Ecto neural progenitor cell (in vitro differentiated cells): ENCODE measurements around the gene NEK2.
"Not testable (repeated sequence)": the region's sequence is repeated elsewhere in the genome, so short reads cannot be mapped to it uniquely, and the experiment has no call there.

Experiments used
- DNase-seq: peaks from one replicate; pipeline ENCODE4 v3.0.0-alpha.2; 2018; ENCODE audit warnings: low spot score

The NEK2 gene

GRCh38 chr1:211632808-211633523 lies 42.5 kb downstream of the NEK2 start:
- DNase-seq, result no peak

- DNase-seq, result no peak
These were observed 43.2 kb downstream of the NEK2 start for GRCh38 chr1:211632117-211632807.

GRCh38 chr1:211631168-211631567 lies 44.3 kb downstream of the NEK2 start:
- DNase-seq, result no peak

DNA sequence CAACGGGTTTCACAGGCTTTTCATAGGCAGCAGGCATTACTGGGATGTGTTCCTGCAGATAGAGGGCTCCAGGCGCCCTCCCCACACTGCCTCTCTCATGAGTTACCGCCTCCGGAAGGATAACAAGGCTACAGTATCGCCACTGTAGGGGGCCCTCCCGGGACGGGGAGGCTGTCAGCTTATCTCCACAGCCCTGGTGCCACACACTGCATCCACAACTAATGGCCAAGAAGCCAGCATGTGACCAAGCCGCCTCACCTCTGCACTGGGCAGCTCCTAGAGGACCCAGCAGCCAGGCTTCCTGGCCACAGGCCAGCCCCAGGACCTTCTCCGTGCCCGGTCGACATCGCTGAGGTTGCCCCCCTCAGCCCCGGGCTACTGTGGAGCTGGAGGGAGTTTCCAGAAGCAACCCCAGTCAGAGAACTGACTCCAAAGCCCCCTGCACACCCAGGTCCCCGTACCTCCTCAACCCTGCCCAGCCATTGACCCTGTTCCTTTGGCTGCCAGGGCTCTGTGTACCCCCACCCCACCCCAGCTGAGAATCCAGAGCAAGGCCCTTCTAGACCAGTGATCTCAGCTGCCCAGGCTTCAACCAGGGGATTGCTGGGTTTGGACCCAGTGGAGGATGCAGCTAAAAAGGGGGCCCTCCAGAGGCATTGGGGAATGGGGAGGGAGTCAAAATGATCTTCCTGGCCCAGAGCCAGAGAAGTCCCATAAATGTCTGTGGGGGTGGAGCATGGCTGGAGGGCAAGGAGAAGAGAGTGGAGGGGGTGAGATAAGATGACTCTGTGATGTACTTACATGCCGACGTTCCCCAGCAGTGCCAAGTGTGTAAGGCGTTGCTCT lies 45.0 kb downstream of the NEK2 start:
- no peak for DNase-seq

DNA sequence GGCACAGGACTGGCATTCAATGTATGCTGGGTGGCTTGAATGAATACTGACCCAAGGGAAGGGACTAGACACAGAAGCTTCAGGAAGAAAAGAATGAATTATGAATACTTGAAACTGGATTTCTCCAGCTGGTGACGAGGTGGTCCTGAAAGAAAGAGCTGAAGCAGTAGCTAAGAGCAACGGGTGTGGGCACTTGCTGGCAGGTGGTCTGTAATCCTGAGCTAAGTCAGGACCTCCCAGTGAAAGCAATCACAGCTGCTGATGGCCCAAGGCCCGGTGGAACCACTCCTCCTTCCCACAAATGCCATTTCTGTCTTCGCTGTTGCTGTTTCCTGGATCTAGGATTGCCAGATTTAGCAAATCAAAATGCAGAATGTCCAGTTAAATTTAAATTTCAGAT lies 47.0 kb downstream of the NEK2 start:
- DNase-seq, result no peak

DNA sequence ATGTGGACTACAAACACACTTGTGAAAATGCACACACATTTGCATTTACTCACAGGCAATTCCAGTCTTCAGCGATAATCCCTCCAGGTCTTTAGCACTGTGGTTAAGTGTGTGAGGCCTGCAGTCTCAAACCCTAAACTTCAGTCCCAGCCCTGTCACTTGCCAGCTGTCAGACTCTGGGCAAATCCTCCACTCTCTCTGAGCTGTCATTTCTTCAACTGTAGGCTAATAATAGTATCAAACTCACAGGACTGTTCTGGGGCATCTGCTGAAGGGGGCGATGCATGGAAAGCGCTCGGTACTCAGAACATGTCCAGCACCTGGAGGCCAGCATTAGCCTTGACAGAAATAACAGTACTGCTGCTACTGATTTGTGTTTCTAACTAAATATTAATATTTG lies 48.2 kb downstream of the NEK2 start:
- no peak for DNase-seq

DNA sequence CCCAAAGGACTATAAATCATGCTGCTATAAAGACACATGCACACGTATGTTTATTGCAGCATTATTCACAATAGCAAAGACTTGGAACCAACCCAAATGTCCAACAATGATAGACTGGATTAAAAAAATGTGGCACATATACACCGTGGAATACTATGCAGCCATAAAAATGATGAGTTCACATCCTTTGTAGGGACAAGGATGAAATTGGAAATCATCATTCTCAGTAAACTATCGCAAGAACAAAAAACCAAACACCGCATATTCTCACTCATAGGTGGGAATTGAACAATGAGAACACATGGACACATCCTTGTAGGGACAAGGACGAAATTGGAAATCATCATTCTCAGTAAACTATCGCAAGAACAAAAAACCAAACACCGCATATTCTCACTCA lies 49.6 kb downstream of the NEK2 start:
- not testable (repeated sequence) for DNase-seq

GRCh38 chr1:211625040-211625439 lies 50.4 kb downstream of the NEK2 start:
- no peak for DNase-seq

DNA sequence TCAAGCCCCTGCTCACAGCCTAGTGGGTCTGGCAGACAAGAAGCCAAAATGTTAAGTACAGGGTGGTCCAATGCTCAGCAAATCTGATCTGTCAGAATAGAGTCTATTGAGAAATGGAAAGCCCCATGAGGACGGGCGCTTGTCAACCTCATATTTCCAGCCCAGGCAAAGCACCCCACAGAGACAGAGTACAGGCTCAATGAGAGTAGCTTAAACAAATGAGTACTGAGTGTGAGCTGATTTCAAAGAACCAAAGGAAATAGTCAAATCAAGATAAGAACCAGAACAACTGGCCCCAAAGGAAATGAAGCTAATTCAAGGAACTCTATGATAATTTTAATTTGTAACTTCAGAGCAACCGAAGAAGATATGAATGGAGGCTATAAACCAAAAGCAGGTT lies 51.9 kb downstream of the NEK2 start:
- no peak for DNase-seq

DNA sequence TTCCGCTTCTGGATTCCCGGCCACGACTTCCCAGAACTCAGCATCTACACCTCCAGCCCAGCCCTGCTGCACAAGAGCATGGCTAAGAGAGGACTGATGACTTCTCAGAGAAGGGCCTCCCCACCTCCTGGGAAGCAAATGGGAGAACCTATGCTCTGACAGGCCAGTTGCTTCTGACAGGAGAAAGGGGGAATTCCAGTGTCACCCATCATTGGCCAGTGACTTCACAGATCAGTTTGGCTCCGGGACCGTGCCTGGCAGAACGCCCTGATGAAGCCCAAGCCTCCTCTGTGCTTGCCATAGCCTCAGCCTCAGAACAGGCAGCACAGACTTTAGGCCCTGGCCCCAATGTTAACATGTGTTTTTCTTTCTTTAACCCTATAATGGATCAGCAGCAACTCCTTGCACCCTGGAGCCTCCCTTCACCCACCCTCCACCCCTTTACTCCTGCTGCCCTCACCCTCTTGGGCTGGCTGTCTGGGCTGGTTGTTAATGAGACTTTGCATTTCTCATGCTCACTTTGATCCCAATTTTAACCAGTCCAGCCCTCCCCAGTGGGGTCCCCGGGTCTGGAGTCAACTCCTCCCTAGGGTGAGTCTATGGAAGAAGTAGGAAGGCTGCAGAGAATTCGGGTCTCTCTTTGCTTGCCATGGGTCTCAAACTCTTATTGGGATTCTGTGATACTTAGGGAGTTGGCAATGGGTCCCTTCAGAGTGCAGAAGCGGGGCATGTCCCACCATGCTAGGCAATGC lies 53.8 kb downstream of the NEK2 start:
- DNase-seq, result no peak

DNA sequence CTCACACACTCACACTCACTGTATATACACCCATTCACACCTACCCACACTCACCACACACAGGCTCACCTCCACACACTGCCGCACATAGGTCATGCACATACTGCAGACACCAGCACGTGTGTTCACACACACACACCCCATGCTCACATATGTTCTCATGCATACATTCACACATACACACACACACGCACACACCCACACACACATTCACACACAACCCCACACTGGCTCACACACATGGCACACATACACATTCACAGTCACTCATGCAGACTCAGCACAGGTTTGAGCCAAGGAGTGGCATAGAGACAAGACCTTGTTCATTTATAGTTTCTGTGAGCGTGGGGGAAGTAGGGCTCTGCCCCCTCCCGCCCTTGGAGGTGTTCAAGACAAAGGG lies 55.3 kb downstream of the NEK2 start:
- DNase-seq, result no peak

GRCh38 chr1:211619033-211619996 lies 56.1 kb downstream of the NEK2 start:
- DNase-seq, result no peak

GRCh38 chr1:211616965-211617297 lies 58.5 kb downstream of the NEK2 start:
- DNase-seq, result no peak

- no peak for DNase-seq
These were observed 59.0 kb downstream of the NEK2 start for GRCh38 chr1:211616231-211616964.

GRCh38 chr1:211614615-211615014 lies 60.8 kb downstream of the NEK2 start:
- DNase-seq, result no peak

DNA sequence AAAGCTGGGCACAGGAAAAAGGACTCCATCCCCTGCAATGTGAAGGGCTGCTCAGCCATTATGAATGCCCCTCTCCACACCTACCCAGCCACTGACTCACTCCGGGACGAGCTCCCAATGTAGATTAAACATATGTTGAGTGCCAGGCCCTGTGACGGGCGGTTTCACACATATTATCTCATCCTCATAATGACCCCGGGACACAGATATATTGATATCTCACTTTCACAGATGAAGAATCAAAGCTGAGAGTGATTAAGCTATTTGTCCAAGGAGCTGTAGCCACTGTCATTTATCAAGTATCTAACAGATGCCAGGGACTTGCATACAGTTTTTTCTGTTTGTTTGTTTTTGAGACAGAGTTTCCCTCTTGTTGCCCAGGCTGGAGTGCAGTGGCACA lies 61.5 kb downstream of the NEK2 start:
- DNase-seq, result no peak

- DNase-seq, result no peak
These were observed 62.1 kb downstream of the NEK2 start for GRCh38 chr1:211613108-211613947.

DNA sequence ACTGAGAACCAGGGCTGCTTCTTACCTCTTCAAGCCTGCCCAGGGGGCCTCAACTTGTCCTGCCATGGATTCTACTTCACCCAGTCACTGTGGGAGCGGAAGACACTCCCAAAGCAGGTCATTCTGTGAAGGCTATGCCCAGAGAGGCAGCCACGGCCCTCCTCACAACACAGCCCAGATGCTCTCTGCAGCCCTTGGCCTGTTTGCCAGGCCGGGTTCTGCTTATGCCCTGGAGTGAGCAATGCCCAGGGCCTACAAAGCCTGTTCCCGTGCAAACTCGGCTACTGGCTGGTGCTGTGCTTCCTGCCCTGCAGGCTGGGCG lies 62.7 kb downstream of the NEK2 start:
- DNase-seq, result no peak
